Liver (tissue), 9 donors: ENCODE data around the gene DIPK1B. TPM values are rescaled to one million over a fixed set of nuclear protein-coding genes. Genes with fewer than 3 reads are reported as not detected.

ENCODE experiments used
- DNase-seq: peaks from one replicate; pipeline ENCODE4 v3.0.0-alpha.2; 2017; ENCODE audit warnings: low spot score
- H3K27ac ChIP-seq, 2 donors: one replicate each; pipeline ENCODE4 v1.7.0; 2013; ENCODE audit warnings: inconsistent platforms in 2 of 2, low read length in 2 of 2, control low read depth in 1 of 2, low read depth in 1 of 2, mild to moderate bottlenecking in 1 of 2
- H3K27me3 ChIP-seq, 4 donors: one replicate each; pipeline versions ENCODE4 v1.6.1 to v1.7.0; 2013; ENCODE audit warnings: low read length in 3 of 4, inconsistent platforms in 1 of 4, mild to moderate bottlenecking in 1 of 4, moderate library complexity in 1 of 4; ENCODE audit not compliant: control insufficient read depth in 4 of 4, insufficient read depth in 4 of 4
- H3K36me3 ChIP-seq, 4 donors: one replicate each; pipeline versions ENCODE4 v1.6.1 to v1.7.0; 2013; ENCODE audit warnings: low read length in 3 of 4, mild to moderate bottlenecking in 3 of 4, low read depth in 1 of 4, moderate library complexity in 1 of 4; ENCODE audit not compliant: control insufficient read depth in 4 of 4, insufficient read depth in 3 of 4
- H3K4me1 ChIP-seq, 4 donors: one replicate each; pipeline versions ENCODE4 v1.6.1 to v1.7.0; 2013; ENCODE audit warnings: low read length in 3 of 4, mild to moderate bottlenecking in 3 of 4, moderate library complexity in 1 of 4; ENCODE audit not compliant: control insufficient read depth in 4 of 4, insufficient read depth in 4 of 4
- H3K4me3 ChIP-seq, 3 donors: one replicate each; pipeline versions ENCODE4 v1.6.1 to v1.7.0; 2013; ENCODE audit warnings: low read length in 3 of 3, control low read depth in 1 of 3, low read depth in 1 of 3, mild to moderate bottlenecking in 1 of 3
- H3K9ac ChIP-seq, 2 donors: one replicate each; pipeline ENCODE4 v1.7.0; 2013; ENCODE audit warnings: low read length in 2 of 2, mild to moderate bottlenecking in 2 of 2, moderate library complexity in 2 of 2, control low read depth in 1 of 2, low read depth in 1 of 2
- H3K9me3 ChIP-seq, 4 donors: one replicate each; pipeline versions ENCODE4 v1.6.1 to v1.7.0; 2013; ENCODE audit warnings: low read length in 3 of 4; ENCODE audit not compliant: control insufficient read depth in 4 of 4
- CTCF ChIP-seq: fragments of 150-350 bp; IDR thresholded peaks from 2 replicates; pipeline ENCODE4 v1.5.1; 2017; ENCODE audit warnings: improper control_type of control experiment, low read depth, low read length; ENCODE audit not compliant: missing input control
- EGR1 ChIP-seq, 2 donors: IDR thresholded peaks; 2 replicates each; pipeline ENCODE4 v1.6.1; 2016 to 2018; ENCODE audit warnings: antibody characterized with exemption in 2 of 2, low read depth in 2 of 2
- FOXA1 ChIP-seq: IDR thresholded peaks from 2 replicates; pipeline ENCODE4 v1.6.1; 2016; ENCODE audit warnings: antibody characterized with exemption
- FOXA2 ChIP-seq: IDR thresholded peaks from 2 replicates; pipeline ENCODE4 v1.6.1; 2016; ENCODE audit warnings: antibody characterized with exemption
- GABPA ChIP-seq, 2 donors: IDR thresholded peaks in 1 of 2; conservative IDR thresholded peaks in 1 of 2; 2 replicates each; pipeline ENCODE4 v1.6.1; 2016; ENCODE audit warnings: antibody characterized with exemption in 2 of 2, mild to moderate bottlenecking in 1 of 2, moderate library complexity in 1 of 2
- HNF4G ChIP-seq: IDR thresholded peaks from 2 replicates; pipeline ENCODE4 v1.6.1; 2016; ENCODE audit warnings: antibody characterized with exemption
- JUND ChIP-seq, 2 donors: IDR thresholded peaks; 2 replicates each; pipeline ENCODE4 v1.6.1; 2016; ENCODE audit warnings: antibody characterized with exemption in 2 of 2
- MAX ChIP-seq: IDR thresholded peaks from 2 replicates; pipeline ENCODE4 v1.6.1; 2016; ENCODE audit warnings: antibody characterized with exemption
- NR2F2 ChIP-seq: IDR thresholded peaks from 2 replicates; pipeline ENCODE4 v1.6.1; 2016; ENCODE audit warnings: antibody characterized with exemption
- RAD21 ChIP-seq, 2 donors: IDR thresholded peaks; 2 replicates each; pipeline ENCODE4 v1.6.1; 2016; ENCODE audit warnings: antibody characterized with exemption in 2 of 2, mild to moderate bottlenecking in 2 of 2
- RXRA ChIP-seq, 2 donors: IDR thresholded peaks; 2 replicates each; pipeline ENCODE4 v1.6.1; 2017 to 2018; ENCODE audit warnings: antibody characterized with exemption in 2 of 2, mild to moderate bottlenecking in 1 of 2
- SP1 ChIP-seq: IDR thresholded peaks from 2 replicates; pipeline ENCODE4 v1.6.1; 2018; ENCODE audit warnings: antibody characterized with exemption, mild to moderate bottlenecking
- TAF1 ChIP-seq: conservative IDR thresholded peaks from 2 replicates; pipeline ENCODE4 v1.6.1; 2016; ENCODE audit warnings: antibody characterized with exemption, mild to moderate bottlenecking
- YY1 ChIP-seq: IDR thresholded peaks from 2 replicates; pipeline ENCODE4 v1.6.1; 2016; ENCODE audit warnings: antibody characterized with exemption, mild to moderate bottlenecking
- ZBTB33 ChIP-seq: IDR thresholded peaks from 2 replicates; pipeline ENCODE4 v1.6.1; 2016; ENCODE audit warnings: antibody characterized with exemption
- WGBS: extraction: QIAGEN DNeasy Blood & Tissue Kit; methylation state at CpG from one replicate; pipeline ENCODE4 v1.1.7; 2013; 5-methylcytosine and 5-hydroxymethylcytosine counted together
- polyA plus RNA-seq, 2 donors: library from polyadenylated mRNA; stranded (reverse) in 1 of 2; unstranded in 1 of 2; fragments of 200-250 nt in 1 of 2; fragments of >200 nt in 1 of 2; fragmentation: Nextera tagmentation in 1 of 2; extraction: Ambion mirVana in 1 of 2; gene quantifications; one replicate each; pipeline versions ENCODE4 v1.2.1 to v1.2.3, GENCODE V29; 2013 to 2015
- total RNA-seq, 2 donors: library from RNA; depleted of rRNA; stranded (reverse); fragments of >200 nt; gene quantifications; one replicate each; pipeline ENCODE4 v1.2.3, GENCODE V29; 2014
- TF ChIP-seq, protein P1 (sequence below): IDR thresholded peaks from 2 replicates; pipeline ENCODE4 v1.6.1; 2016; ENCODE audit warnings: antibody characterized with exemption, mild to moderate bottlenecking
- donor health status: healthy.
- donor health status: healthy.
- donor health status: healthy.
- donor health status: healthy.
- donor health status: healthy.

DIPK1B gene
- total and polyA plus RNA-seq, 4 donors: 2.3 to 19.7 (median 5.2) TPM

GRCh38 chr9:136748666-136749611 is 36.6 kb downstream of the DIPK1B start:
- H3K4me3 ChIP-seq: no peak overlapping the region
- no peak overlapping the region for H3K27ac ChIP-seq
- no peak for DNase-seq
- H3K4me1 ChIP-seq: no peaks in the 10 kb centered on the region
- H3K9me3 ChIP-seq: peaks cover 0 to 10% (median 1%) of the 10 kb centered on the region in 4 donors
- TF ChIP-seq ZBTB33 (no peak), NR2F2 (no peak), GABPA (IDR thresholded peaks at IDR 0.05 in 1 of 2, conservative IDR thresholded peaks at IDR 0.05 in 1 of 2) (no peak), HNF4G (no peak), YY1 (no peak), RXRA (IDR thresholded peaks at IDR 0.05) (no peak), TAF1 (no peak), FOXA1 (no peak), FOXA2 (no peak), RAD21 (IDR thresholded peaks at IDR 0.05) (no peak), JUND (IDR thresholded peaks at IDR 0.05) (no peak)
- TF ChIP-seq, protein P1, sequence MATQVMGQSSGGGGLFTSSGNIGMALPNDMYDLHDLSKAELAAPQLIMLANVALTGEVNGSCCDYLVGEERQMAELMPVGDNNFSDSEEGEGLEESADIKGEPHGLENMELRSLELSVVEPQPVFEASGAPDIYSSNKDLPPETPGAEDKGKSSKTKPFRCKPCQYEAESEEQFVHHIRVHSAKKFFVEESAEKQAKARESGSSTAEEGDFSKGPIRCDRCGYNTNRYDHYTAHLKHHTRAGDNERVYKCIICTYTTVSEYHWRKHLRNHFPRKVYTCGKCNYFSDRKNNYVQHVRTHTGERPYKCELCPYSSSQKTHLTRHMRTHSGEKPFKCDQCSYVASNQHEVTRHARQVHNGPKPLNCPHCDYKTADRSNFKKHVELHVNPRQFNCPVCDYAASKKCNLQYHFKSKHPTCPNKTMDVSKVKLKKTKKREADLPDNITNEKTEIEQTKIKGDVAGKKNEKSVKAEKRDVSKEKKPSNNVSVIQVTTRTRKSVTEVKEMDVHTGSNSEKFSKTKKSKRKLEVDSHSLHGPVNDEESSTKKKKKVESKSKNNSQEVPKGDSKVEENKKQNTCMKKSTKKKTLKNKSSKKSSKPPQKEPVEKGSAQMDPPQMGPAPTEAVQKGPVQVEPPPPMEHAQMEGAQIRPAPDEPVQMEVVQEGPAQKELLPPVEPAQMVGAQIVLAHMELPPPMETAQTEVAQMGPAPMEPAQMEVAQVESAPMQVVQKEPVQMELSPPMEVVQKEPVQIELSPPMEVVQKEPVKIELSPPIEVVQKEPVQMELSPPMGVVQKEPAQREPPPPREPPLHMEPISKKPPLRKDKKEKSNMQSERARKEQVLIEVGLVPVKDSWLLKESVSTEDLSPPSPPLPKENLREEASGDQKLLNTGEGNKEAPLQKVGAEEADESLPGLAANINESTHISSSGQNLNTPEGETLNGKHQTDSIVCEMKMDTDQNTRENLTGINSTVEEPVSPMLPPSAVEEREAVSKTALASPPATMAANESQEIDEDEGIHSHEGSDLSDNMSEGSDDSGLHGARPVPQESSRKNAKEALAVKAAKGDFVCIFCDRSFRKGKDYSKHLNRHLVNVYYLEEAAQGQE: no peak
- no peak overlapping the region for H3K9ac ChIP-seq
- 87% methylated on average over 21 of the region's 21 CpGs for WGBS
- H3K36me3 ChIP-seq: no peaks in the 10 kb centered on the region
- H3K27me3 ChIP-seq: no peaks in the 10 kb centered on the region

GRCh38 chr9:136750526-136750925 is 38.2 kb downstream of the DIPK1B start:
- 72% methylated on average over 2 of the region's 2 CpGs for WGBS

More at GRCh38 chr9:136750526-136750925, 38.2 kb downstream of the DIPK1B start:
- Histone ChIP-seq H3K36me3 (no peaks in the 10 kb centered on the region), H3K27ac (no peak overlapping the region), H3K4me1 (no peaks in the 10 kb centered on the region), H3K27me3 (no peaks in the 10 kb centered on the region), H3K9me3 (peaks cover 0 to 10% (median 1%) of the 10 kb centered on the region in 4 donors), H3K9ac (no peak overlapping the region), H3K4me3 (no peak overlapping the region)
- TF ChIP-seq MAX (no peak), HNF4G (no peak), ZBTB33 (no peak), SP1 (no peak), JUND (IDR thresholded peaks at IDR 0.05) (no peak), FOXA2 (no peak), CTCF (no peak), EGR1 (IDR thresholded peaks at IDR 0.05; ENCODE audit: low read depth in 2 of 2) (no peak), RXRA (IDR thresholded peaks at IDR 0.05) (no peak)
- no peak for DNase-seq
